Stimulated activated CD8-positive, alpha-beta memory T cell treated with anti-CD3 and anti-CD28 coated beads, Interleukin-12 subunit alpha, Interleukin-12 subunit beta, amount 100 ng/mL, for 1 hour (primary cell): ENCODE measurements around the gene QSOX2.
A peak's percentile ranks its signal among the peaks of the same experiment; 100 is the strongest.

ENCODE experiments used
- DNase-seq: peaks from one replicate; pipeline ENCODE4 v3.0.0-alpha.2; 2020; ENCODE audit warnings: low read depth

Gene QSOX2

DNA sequence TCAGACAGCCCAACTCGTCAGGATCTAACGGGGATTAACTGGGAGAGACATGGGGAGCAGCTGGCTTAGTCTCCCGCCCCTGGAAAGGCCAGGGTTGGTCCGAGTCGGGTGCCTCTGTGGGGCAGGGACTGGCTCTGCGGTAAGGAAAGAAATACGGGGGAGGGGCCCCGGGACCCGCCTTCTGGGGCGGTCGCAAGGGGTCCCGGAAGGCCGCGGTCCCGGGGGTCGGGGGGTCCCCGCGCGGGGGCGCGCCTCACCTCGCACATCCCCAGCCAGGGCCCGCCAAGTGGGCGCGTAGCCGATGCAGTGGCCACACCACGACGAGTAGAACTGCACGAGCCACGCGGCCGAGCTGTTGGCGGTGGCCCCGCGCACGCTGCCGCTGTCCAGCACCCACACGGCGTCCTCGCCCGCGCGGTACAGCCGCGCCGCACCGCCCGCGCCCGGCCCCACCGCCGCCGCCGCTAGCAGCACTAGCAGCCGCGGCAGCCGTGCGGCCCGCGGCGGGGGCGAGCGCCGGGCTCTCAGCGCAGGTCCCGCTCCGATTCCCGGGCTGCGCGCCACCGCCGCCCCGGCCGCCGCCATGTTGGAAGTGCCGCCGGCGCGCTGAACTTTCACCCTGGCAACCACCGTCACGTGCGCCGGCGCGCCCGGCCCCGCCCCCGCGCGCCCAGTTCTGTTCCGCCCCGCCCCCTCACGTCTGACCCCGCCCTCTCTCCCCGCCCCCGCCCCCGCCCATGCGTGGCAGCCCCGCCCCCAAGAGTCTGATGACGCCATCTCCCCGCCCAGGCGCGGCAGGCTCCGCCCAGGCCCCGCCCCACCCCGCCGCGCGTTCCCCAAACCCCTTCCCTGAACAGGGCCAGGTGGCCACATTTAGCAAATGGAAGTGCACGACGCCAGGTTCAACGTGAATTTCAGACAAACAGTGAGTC is at the start of gene QSOX2:
Gene QSOX2, minus strand, starts transcription at position 594 of the 932 bp plus-strand sequence. Its CDS starts 9 bp downstream, at position 585.
- peak; percentile 78 for DNase-seq

DNA sequence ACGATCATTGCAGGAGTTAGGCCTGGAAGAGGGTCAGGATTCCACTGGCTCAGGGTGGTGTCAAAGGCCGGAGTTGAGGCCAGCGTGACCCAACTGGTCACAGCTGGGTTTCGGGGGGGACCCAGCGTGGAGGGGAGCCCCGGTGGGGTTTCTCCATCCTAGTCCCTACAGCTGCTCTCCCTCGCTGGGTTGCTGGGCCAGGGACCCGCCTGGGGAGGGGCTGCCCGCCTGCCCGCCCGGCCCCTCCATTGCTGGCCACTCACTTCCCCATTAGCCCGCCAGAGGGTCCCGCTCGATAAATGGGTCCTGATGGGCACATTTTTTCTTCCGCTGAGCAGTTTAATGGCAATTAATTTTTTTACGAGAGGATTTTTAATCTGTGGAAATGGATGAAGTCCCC is 49.4 kb upstream of the QSOX2 start:
- DNase-seq, result no peak

GRCh38 chr9:136294437-136294836 is 48.8 kb upstream of the QSOX2 start:
- DNase-seq, result no peak

- DNase-seq, result no peak
Observed at GRCh38 chr9:136293476-136294077, 48.0 kb upstream of the QSOX2 start.

GRCh38 chr9:136292591-136293448 is 47.2 kb upstream of the QSOX2 start:
- DNase-seq, result no peak

- DNase-seq, result no peak
Observed at GRCh38 chr9:136292026-136292538, 46.5 kb upstream of the QSOX2 start.

DNA sequence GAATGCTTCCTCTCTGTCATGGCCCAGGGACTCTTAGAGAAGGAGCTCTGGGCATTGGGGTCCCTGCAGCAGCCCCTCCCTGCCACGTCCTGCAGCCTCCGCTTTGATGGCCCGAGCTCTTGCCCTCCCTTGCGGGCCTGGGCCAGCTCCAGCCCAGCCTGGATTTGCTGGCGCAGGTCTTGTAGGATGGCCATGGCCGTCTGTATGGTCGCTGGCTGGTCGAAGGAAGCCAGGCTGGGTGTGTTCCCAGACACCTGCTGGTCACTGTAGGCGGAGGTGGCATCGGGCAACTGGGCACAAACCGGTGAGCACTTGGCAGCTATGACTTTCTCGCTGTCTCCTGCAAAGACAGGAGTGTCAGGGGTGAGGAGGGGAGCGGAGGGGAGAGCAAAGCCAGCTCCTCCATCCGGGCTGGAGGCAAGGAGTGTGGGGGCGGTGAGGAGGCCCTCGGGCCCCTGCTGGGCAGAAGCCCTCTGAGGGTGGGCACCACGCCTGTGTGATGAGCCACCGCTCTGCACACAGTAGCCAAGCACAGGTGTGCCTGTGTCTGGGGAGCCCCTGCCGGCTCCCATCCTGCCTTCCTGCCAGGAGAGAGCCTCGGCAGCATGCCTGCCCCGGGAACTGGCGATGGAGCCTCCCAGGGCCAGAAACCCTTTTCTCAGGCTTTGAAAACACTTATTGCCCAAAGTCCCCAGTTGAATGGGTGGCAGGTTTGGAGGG is 45.9 kb upstream of the QSOX2 start:
- no peak for DNase-seq

DNA sequence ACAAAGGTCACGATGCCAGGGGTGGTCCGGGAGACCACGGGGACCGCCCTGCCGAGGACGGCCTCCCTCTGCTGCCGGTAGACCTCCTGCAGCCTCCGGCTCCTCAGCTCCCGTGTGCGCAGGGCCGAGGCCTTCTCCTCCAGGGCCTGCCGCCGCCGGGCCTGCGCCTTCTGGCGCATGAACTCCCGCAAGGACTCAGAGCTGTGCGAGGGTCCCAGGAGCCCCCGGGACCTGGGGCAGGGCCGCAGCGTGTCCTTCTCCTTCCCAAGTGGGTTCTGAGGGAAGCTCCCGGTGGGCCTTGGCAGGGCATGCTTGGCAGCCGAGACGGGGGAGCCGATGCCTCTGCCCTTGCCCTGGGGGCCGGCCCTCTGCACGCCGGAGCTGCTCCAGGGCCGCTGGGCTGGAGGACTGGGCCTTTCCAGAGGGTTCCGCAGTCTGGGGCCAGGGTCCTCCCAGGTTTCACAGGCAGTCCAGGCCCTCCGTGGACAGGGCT is 44.9 kb upstream of the QSOX2 start:
- DNase-seq, result no peak

DNA sequence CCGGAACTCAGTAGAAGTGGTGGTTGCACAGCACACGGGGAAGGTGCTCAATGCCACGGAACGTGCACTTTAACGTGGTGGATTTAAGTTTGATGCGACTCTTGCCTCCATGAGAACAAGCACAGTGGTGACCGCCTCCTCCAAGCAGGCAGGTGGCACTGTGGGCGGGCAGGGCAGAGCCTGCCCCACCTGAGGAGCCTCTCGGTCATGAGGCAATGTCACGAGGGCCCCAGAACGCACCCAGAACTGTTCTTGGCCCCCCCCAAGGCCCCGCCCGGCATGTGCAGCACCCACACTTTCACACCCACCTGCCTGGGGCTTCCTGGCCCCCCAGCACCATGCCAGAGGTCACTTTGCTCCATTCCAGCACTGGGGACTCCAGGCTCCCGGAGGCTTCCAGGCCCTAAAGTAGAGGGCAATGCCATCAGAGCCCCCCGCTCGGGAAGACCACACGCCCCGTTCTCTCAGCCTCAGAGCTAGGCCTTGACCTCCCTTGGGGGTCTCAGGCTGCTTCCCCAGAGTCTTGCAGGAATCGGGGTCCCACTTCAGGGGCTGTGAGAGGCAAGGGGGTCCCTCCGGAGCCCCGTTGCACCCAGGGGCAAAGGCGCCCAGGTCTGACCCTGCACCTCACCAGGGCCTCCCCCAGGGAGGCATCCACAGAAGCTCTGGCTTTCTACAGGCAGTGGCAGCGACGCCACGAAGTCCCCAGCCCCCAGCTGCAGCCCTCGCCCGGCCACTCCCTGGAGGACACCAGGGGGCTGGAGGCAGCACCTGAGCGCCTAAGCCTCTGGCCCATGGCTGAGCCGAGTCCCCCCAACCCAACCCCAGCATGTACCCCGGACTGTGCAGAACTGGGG is 44.3 kb upstream of the QSOX2 start:
- no peak for DNase-seq

DNA sequence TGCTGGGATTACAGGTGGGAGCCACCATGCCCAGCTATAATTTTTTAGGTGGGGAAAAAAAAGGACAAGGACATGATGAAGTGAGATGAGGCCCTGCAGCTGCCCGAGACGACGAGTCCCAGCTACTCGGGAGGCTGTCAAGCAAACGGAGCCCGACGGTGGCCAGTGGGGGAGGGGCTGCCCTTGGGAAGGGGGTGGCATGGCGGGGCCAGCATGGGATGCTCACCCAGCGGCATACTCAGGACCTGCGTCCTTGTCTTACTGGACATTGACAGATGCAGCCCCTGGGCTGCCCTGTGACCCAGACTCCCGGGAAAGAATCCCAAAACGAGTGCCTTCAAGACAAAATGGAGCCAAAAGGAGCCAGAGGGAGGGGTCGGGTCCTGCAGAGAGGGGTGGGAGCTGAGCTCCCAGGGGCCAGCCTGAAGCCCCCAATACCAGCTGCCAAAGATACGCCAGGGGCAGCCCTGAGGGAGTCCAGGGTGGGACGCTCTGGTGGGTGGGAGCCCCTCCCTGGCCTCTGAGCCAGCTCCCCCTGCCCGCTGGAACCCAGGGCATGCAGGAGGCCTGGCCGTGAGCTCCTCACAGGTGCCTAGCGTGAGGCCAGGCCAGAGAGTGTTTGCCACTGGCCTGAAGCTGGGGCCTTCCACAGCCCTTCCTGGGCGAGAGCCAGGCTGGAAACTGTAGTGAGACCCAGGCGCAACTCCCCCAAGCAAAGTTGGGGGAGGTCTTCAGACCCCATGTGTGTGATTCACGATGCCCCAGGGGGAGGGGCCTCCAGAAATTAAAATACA is 42.5 kb upstream of the QSOX2 start:
- DNase-seq, result no peak

GRCh38 chr9:136286987-136287379 is 41.4 kb upstream of the QSOX2 start:
- no peak for DNase-seq

GRCh38 chr9:136286359-136286986 is 40.9 kb upstream of the QSOX2 start:
- no peak for DNase-seq

DNA sequence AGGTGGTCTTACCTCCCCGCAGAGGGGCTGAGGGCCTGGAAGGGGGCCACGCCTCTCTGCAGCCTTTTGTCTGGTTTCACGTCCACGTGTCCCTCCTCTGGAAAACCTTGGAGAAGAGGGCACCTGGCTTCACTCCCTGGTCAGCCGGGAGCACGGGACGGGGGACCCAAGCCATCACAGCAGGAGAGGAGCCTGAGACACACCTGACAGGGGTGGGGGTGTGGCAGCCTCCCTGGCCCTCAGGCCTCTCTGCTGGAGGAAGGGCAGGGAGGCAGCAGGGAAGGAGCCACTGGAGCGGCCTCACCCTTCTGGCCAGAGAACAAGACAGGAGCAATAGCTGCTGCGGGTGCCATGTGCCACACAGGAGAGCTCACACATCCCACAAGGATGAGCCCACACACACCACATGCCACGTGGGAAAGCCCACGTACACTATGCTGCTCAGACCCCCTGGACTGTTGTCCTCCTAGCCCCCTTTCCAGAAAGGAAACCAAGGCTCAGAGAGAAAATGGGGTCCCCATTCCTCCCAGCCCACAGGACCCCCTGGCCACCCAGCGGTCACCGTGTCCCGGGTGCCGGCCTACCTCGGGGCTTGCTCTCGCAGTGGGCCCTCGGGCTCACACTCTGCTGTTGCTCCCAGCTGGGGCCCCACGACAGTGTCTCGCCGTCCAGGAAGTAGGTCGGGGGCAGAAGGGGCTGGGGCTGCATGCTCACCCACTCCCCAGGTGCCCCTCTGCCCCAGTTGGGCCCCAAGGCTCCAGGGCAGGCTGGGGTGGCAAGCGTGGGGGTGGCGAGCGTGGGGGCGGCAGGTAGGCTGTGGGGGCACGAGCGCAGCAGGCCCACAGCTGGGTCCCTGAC is 40.1 kb upstream of the QSOX2 start:
- DNase-seq, result no peak

GRCh38 chr9:136284951-136285350 is 39.3 kb upstream of the QSOX2 start:
- no peak for DNase-seq

DNA sequence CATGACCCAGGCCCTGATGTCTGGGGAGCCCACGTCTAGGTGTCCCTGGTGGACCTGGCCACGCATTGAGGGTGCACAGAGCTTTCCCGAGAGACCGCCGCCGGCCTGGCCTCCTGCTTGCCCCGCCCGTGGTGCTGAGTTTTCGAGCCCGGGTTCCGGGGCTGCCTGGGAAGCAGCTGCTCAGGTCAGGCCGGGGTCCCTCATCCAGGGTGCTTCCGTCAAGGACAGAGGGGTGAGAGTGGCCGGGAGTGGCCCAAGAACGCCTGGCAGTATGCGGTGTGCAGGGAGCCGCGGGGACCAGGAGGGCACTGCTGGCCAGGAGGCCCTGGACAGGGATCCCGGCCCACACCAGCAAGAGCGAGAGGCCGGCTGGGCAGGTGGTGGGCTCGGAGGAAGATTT is 38.7 kb upstream of the QSOX2 start:
- DNase-seq, result no peak

DNA sequence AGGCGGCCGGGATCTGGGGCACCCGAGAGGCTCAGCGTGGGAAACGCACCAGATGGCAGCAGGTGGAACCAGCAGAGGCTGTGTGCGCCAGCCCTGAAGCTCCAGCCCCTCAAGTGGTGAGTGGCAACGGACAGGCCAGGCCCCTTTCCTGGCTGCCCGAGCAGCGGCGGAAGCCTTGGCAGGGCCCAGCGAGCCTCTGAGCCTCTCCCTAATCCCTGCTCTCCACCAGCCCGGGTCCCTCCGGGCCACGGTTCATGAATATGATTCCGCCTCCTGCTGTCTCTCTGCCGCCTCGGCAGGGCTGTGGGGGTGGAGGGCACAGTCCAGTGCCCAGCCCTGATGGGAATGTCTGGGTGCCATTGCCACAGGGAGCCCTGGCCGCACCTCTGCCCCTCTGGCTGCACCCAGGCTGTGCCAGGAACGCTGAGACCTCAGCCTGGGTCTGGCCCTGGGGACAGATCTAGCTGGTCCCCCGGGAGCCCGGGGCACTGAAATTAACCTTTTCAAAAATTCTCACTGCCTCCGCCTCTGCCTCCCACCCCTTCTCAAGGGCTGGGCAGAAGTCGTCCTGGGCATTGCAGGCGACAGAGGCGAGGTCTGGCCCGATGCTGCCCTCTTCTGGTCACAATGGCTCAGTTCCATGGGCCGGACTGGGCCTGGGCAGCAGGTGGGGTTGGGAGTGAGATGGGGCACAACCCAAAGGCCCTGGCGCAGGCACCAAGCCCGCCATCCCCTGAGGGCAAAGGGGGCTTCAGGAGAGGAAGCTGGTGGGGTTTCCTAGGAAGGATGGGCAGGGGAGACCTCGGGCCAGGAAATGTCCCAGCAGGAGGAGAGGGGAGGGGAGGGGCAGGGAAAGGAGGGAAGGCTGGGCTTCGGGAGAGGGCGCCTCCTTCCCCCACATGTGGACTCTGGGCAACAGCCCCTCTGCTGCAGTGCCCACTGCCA is 38.0 kb upstream of the QSOX2 start:
- peak; percentile 44 for DNase-seq

DNA sequence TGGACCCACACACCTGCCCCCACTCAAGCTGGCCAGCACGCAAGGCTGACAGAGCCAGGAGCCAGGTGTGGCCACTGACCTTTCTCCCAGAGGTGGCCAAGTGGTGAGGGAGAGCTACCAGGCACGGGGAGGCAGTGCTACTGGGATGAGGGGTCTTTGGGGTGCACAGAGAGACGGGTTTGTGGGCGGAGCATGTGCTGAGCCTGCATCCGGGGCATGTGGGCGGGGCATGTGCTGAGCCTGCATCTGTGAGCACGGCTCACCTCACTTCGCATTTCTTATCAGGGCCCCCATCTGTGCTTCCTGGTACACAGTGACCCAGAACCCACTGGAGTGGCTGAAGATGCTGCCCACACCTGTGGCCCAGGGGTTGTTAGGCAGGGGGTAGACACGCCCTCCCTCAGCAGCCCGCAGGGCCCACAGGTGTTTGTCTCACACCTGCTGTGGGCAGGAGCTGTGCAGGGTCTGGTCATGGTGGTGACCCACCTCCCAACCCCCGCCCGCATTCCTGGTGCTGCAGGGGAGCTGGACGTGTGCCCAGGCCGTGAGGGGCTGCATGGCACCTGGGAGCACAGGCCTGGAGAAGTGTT is 36.8 kb upstream of the QSOX2 start:
- DNase-seq, result no peak
